Measurements from ENCODE around the gene RFK. TPM values are rescaled to one million over a fixed set of nuclear protein-coding genes. Genes with fewer than 3 reads are reported as not detected.

Gene RFK
- total RNA-seq, 2 donors from 2014 or later: 16.5 to 17.4 TPM

DNA sequence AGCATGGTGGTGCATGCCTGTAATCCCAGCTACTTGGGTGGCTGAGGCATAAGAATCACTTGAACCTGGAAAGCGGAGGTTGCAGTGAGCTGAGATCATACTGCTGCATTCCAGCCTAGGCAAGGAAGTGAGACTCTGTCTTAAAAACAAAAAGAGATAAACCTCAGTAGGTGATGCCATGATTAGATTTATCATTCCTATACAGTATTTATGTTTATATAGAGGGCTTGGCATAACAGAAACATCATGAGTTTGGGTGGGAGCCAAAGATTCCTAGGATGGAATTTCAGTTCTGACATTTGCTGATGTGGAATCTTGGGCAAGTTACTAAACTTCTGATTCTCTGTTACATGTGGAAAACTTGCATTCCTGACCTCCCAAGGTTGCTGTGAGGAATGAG, 22.3 kb downstream of the RFK start:
- Histone ChIP-seq H3K27me3 (ENCODE audit: control insufficient read depth, insufficient read depth, low read length, poor library complexity, severe bottlenecking) (no peaks in the 10 kb centered on the region), H3K36me3 (ENCODE audit: control insufficient read depth, insufficient read depth, low read length) (no peaks in the 10 kb centered on the region), H3K9ac (ENCODE audit: extremely low read depth, low read length, poor library complexity, severe bottlenecking) (no peak overlapping the region), H3K27ac (ENCODE audit: low read depth, low read length) (no peak overlapping the region), H3K4me3 (ENCODE audit: low read length) (no peak overlapping the region), H3K4me1 (ENCODE audit: control insufficient read depth, insufficient read depth, low read length) (peaks cover 23% of the 10 kb centered on the region), H3K9me3 (ENCODE audit: control insufficient read depth, low read length) (no peaks in the 10 kb centered on the region)
- WGBS, 2 experiments (ENCODE audit: insufficient coverage in 1 of 2, insufficient read length in 1 of 2): 97 to 100% methylated on average over 1 of the region's 1 CpG
- Mint-ChIP-seq H3K4me3 (no peak overlapping the region), H3K36me3 (ENCODE audit: low read depth) (no peaks in the 10 kb centered on the region), H3K27me3 (ENCODE audit: insufficient read depth) (no peaks in the 10 kb centered on the region), H3K9me3 (no peaks in the 10 kb centered on the region), H3K4me1 (peaks cover 40% of the 10 kb centered on the region), H3K27ac (no peak overlapping the region)
- no peak for DNase-seq
- TF ChIP-seq, protein P1, sequence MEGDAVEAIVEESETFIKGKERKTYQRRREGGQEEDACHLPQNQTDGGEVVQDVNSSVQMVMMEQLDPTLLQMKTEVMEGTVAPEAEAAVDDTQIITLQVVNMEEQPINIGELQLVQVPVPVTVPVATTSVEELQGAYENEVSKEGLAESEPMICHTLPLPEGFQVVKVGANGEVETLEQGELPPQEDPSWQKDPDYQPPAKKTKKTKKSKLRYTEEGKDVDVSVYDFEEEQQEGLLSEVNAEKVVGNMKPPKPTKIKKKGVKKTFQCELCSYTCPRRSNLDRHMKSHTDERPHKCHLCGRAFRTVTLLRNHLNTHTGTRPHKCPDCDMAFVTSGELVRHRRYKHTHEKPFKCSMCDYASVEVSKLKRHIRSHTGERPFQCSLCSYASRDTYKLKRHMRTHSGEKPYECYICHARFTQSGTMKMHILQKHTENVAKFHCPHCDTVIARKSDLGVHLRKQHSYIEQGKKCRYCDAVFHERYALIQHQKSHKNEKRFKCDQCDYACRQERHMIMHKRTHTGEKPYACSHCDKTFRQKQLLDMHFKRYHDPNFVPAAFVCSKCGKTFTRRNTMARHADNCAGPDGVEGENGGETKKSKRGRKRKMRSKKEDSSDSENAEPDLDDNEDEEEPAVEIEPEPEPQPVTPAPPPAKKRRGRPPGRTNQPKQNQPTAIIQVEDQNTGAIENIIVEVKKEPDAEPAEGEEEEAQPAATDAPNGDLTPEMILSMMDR (conservative IDR thresholded peaks at IDR 0.05): no peak

DNA sequence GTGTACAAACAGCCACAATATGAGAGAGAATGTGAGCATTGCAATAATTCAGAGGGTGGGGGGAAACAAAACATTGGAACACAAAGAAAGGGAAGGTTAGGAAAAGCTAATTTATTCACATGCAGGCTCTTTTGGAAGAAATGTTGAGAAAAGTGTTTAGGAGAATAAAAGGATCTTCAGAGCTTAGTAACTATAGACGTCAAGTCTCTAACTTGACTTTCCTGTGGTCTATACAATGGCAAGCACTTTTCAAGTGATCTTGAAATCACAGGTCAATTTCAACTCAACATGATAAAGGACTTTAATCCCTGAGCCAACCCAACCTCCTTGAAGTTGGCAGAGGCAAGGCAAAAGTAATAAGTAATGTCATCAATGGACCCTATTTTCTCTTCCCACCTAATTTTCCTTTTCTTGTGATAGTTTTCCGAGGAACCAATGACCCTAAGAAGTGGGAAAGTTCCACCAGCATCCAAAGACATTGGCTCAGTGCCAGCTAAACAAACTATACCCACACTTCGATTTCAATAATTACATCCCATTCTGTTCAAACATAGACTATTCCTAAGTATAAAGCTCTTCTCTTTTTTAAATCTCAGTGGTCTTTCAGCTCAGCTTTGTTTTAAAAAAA, 23.7 kb downstream of the RFK start:
- H3K4me1 ChIP-seq (ENCODE audit: control insufficient read depth, insufficient read depth, low read length): peaks cover 23% of the 10 kb centered on the region
- Mint-ChIP-seq H3K36me3 (ENCODE audit: low read depth) (no peaks in the 10 kb centered on the region), H3K27me3 (ENCODE audit: insufficient read depth) (no peaks in the 10 kb centered on the region), H3K4me3 (no peak overlapping the region), H3K9me3 (no peaks in the 10 kb centered on the region), H3K4me1 (peaks cover 40% of the 10 kb centered on the region), H3K27ac (no peak overlapping the region)
- DNase-seq: no peak
- whole genome bisulfite sequencing, 2 experiments (ENCODE audit: insufficient coverage in 1 of 2, insufficient read length in 1 of 2): 86% methylated on average over 3 of the region's 3 CpGs
- H3K9me3 ChIP-seq (ENCODE audit: control insufficient read depth, low read length): no peaks in the 10 kb centered on the region
- no peaks in the 10 kb centered on the region for H3K27me3 ChIP-seq (ENCODE audit: control insufficient read depth, insufficient read depth, low read length, poor library complexity, severe bottlenecking)
- H3K27ac ChIP-seq (ENCODE audit: low read depth, low read length): no peak overlapping the region
- H3K9ac ChIP-seq (ENCODE audit: extremely low read depth, low read length, poor library complexity, severe bottlenecking): no peak overlapping the region
- H3K36me3 ChIP-seq (ENCODE audit: control insufficient read depth, insufficient read depth, low read length): no peaks in the 10 kb centered on the region
- H3K4me3 ChIP-seq (ENCODE audit: low read length): peak overlapping the region; percentile 8
- TF ChIP-seq, protein P1 (conservative IDR thresholded peaks at IDR 0.05): no peak

DNA sequence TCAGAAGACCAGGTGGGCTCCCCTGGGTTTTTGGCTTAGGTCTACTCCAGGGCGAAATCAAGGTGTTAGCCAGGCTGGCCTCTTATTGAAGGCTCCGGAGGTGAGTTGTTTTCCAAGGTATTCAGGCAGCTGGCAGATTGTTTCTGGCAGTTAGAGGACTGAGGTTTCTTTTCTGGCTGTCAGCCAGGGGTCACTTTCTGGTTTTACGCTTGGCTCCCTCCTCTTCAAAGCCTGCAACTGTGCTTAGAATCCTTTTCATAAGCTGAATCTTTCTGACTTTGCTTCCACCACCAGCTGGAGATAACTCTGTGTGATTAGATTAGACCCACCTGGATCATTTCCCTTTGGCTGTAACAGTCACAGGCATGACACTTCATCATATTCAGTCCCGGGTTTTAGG, 24.6 kb downstream of the RFK start:
- H3K9me3 Mint-ChIP-seq: no peaks in the 10 kb centered on the region
- H3K27ac ChIP-seq (ENCODE audit: low read depth, low read length): no peak overlapping the region
- 68 to 79% methylated on average over 3 to 4 of the region's 4 CpGs for WGBS, 2 experiments (ENCODE audit: insufficient coverage in 1 of 2, insufficient read length in 1 of 2)
- no peak overlapping the region for H3K4me3 ChIP-seq (ENCODE audit: low read length)
- H3K36me3 Mint-ChIP-seq (ENCODE audit: low read depth): no peaks in the 10 kb centered on the region
- H3K27ac Mint-ChIP-seq: peak overlapping the region; percentile 80
- H3K36me3 ChIP-seq (ENCODE audit: control insufficient read depth, insufficient read depth, low read length): no peaks in the 10 kb centered on the region
- peaks cover 23% of the 10 kb centered on the region for H3K4me1 ChIP-seq (ENCODE audit: control insufficient read depth, insufficient read depth, low read length)
- no peak overlapping the region for H3K9ac ChIP-seq (ENCODE audit: extremely low read depth, low read length, poor library complexity, severe bottlenecking)
- H3K9me3 ChIP-seq (ENCODE audit: control insufficient read depth, low read length): no peaks in the 10 kb centered on the region
- no peak overlapping the region for H3K4me3 Mint-ChIP-seq
- H3K27me3 Mint-ChIP-seq (ENCODE audit: insufficient read depth): no peaks in the 10 kb centered on the region
- no peaks in the 10 kb centered on the region for H3K27me3 ChIP-seq (ENCODE audit: control insufficient read depth, insufficient read depth, low read length, poor library complexity, severe bottlenecking)
- peaks cover 41% of the 10 kb centered on the region for H3K4me1 Mint-ChIP-seq
- peak; percentile 68 for DNase-seq
- TF ChIP-seq, protein P1 (conservative IDR thresholded peaks at IDR 0.05): no peak

Measured in endodermal cell (in vitro differentiated cells).